ENCODE results near the gene NRAP. TPM values are rescaled to one million over a fixed set of nuclear protein-coding genes. Genes with fewer than 3 reads are reported as not detected.

Gene NRAP
- total RNA-seq, 1 donor from 2014 or later = not detected

- Mint-ChIP-seq H3K4me3 (ENCODE audit: low read depth) (no peak overlapping the region), H3K36me3 (ENCODE audit: insufficient read depth) (no peaks in the 10 kb centered on the region), H3K4me1 (ENCODE audit: low read depth) (no peaks in the 10 kb centered on the region), H3K27ac (no peak overlapping the region), H3K9me3 (ENCODE audit: low read depth) (no peaks in the 10 kb centered on the region), H3K27me3 (peaks cover 23% of the 10 kb centered on the region)
- no peak for TF ChIP-seq CTCF (IDR thresholded peaks at IDR 0.05; ENCODE audit: unreplicated experiment)
- DNase-seq (ENCODE audit: low spot score, unreplicated experiment) = no peak
Measured at GRCh38 chr10:113600569-113600968, 63.3 kb downstream of the NRAP start.

GRCh38 chr10:113594652-113595051, 69.2 kb downstream of the NRAP start:
- peaks cover 1% of the 10 kb centered on the region for H3K4me1 Mint-ChIP-seq (ENCODE audit: low read depth)
- H3K9me3 Mint-ChIP-seq (ENCODE audit: low read depth) = no peaks in the 10 kb centered on the region
- H3K36me3 Mint-ChIP-seq (ENCODE audit: insufficient read depth) = peaks cover 4% of the 10 kb centered on the region
- no peak for DNase-seq (ENCODE audit: low spot score, unreplicated experiment)
- no peak overlapping the region for H3K4me3 Mint-ChIP-seq (ENCODE audit: low read depth)
- no peak overlapping the region for H3K27ac Mint-ChIP-seq
- peaks cover 17% of the 10 kb centered on the region for H3K27me3 Mint-ChIP-seq
- no peak for TF ChIP-seq CTCF (IDR thresholded peaks at IDR 0.05; ENCODE audit: unreplicated experiment)

- Mint-ChIP-seq H3K27me3 (peaks cover 6% of the 10 kb centered on the region), H3K27ac (no peak overlapping the region), H3K4me3 (ENCODE audit: low read depth) (no peak overlapping the region), H3K9me3 (ENCODE audit: low read depth) (no peaks in the 10 kb centered on the region), H3K4me1 (ENCODE audit: low read depth) (peaks cover 9% of the 10 kb centered on the region), H3K36me3 (ENCODE audit: insufficient read depth) (peaks cover 11% of the 10 kb centered on the region)
- TF ChIP-seq CTCF (IDR thresholded peaks at IDR 0.05; ENCODE audit: unreplicated experiment) = no peak
- no peak for DNase-seq (ENCODE audit: low spot score, unreplicated experiment)
Measured at GRCh38 chr10:113592380-113592779, 71.5 kb downstream of the NRAP start.

- Mint-ChIP-seq H3K4me1 (ENCODE audit: low read depth) (peaks cover 9% of the 10 kb centered on the region), H3K9me3 (ENCODE audit: low read depth) (no peaks in the 10 kb centered on the region), H3K36me3 (ENCODE audit: insufficient read depth) (peaks cover 17% of the 10 kb centered on the region), H3K4me3 (ENCODE audit: low read depth) (no peak overlapping the region), H3K27ac (no peak overlapping the region), H3K27me3 (no peaks in the 10 kb centered on the region)
- TF ChIP-seq CTCF (IDR thresholded peaks at IDR 0.05; ENCODE audit: unreplicated experiment) = no peak
- no peak for DNase-seq (ENCODE audit: low spot score, unreplicated experiment)
Measured at GRCh38 chr10:113590581-113590980, 73.3 kb downstream of the NRAP start.

GRCh38 chr10:113589201-113589770, 74.6 kb downstream of the NRAP start:
- H3K36me3 Mint-ChIP-seq (ENCODE audit: insufficient read depth) = peaks cover 25% of the 10 kb centered on the region
- no peak for TF ChIP-seq CTCF (IDR thresholded peaks at IDR 0.05; ENCODE audit: unreplicated experiment)
- no peak for DNase-seq (ENCODE audit: low spot score, unreplicated experiment)
- H3K4me1 Mint-ChIP-seq (ENCODE audit: low read depth) = peaks cover 9% of the 10 kb centered on the region
- no peak overlapping the region for H3K27ac Mint-ChIP-seq
- no peaks in the 10 kb centered on the region for H3K27me3 Mint-ChIP-seq
- no peaks in the 10 kb centered on the region for H3K9me3 Mint-ChIP-seq (ENCODE audit: low read depth)
- no peak overlapping the region for H3K4me3 Mint-ChIP-seq (ENCODE audit: low read depth)

Data from progenitor cell of endocrine pancreas (in vitro differentiated cells).